GM18868 (cell line): ENCODE results near the gene KRTAP3-1.
"Not testable (repeated sequence)": the region's sequence is repeated elsewhere in the genome, so short reads cannot be mapped to it uniquely, and the experiment has no call there.

Experiments used
- ATAC-seq: cut with Tn5 transposase; IDR thresholded peaks from one replicate; pipeline ENCODE4 v1.9.1; 2021; ENCODE audit warnings: mild to moderate bottlenecking, moderate library complexity; ENCODE audit not compliant: unreplicated experiment

Gene KRTAP3-1

DNA sequence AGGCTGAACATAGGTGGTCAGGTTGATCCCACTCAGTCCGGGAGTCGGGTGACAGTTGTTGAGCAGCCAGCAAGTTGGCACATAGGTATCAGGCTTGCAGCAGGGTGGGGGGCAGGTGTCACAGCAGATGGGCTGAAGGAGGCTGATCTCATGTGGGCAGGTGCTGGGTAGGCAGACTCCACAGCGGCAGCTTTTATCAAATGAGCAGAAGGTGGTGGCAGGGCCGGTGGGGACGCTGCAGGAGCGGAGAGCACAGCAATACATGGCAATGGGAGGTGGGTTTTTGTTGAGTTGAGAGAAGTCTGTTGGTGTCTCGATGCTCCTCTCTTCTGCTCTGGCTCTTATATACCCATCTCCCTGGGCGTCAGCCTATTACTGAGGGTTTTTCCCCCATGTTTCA is at the start of gene KRTAP3-1:
Gene KRTAP3-1, minus strand, starts transcription at position 318 of the 400 bp plus-strand sequence. Its CDS starts 54 bp downstream, at position 264.
- no peak for ATAC-seq

DNA sequence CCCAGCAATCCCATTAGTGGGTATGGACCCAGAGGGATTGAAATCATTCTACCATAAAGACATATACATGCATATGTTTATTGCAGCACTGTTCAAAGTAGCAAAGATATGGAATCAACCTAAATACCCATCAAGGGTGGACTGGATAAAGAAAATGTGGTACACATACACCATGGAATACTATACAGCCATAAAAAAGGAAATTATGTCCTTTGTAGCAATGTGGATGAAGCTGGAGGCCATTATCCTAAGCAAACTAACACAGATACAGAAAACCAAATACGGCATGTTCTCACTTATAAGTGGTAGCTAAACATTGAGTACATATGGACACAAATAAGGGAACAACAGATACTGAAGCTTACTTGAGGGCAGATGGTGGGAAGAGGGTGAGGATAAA is 48.6 kb upstream of the KRTAP3-1 start:
- no peak for ATAC-seq

DNA sequence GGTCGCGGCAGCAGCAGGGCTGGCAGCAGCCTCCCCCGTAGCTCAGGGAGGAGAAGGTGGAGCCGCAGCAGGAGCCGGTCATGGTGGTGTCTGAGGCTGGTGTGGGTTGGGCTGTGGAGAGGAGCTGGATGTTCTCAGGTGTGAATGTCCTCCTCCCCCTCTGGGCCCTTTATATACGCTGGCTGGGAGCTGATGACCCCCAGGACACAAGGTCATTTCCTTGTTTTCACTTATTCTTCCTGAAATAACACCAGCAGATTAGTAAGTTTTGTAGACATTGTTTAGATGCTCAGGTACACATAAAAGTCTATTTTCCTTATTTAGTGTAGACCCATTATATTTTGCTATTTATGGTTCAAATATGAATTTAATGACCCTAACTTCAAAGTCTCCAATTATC is 46.2 kb upstream of the KRTAP3-1 start, which contains the start of gene KRTAP2-2:
Gene KRTAP2-2, minus strand, starts transcription at position 101 of the 400 bp plus-strand sequence. Its CDS starts 19 bp downstream, at position 82.
- not testable (repeated sequence) for ATAC-seq

DNA sequence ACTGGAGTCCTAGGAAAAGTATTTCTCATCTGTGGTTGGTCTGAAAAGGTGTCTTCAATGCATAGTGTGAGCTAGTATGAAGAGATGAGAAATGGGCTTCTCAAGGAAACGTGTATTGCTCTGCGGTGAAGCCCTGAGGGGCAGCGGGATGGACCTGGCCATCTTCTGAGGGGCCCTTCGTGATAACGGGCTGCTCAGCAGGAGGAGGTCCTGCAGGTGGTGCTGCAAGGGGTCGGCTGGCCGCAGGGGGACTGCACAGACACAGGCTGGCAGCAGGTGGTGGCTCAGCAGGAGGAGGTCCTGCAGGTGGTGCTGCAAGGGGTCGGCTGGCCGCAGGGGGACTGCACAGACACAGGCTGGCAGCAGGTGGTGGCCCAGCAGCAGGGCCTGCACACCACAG is 45.6 kb upstream of the KRTAP3-1 start:
- ATAC-seq, result not testable (repeated sequence)

- ATAC-seq, result no peak
Observed at GRCh38 chr17:41054025-41054424, 45.1 kb upstream of the KRTAP3-1 start.

DNA sequence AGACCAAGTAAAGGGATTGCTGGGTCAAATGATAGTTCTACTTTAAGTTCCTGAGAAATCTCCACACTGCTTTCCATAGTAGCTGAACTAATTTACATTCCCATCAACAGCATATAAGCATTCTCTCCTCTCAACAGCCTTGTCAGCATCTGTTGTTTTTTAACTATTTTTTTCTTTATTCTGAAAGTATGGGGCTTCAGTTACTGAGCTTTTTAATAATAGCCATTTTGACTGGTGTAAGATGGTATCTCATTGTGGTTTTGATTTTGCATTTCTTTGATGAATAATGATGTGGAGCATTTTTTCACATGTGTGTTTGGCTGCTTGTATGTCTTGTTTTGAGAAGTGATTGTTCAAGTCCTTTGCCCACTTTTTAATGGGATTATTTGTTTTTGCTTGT is 43.6 kb upstream of the KRTAP3-1 start:
- ATAC-seq, result no peak

GRCh38 chr17:41049110-41049509 is 40.2 kb upstream of the KRTAP3-1 start:
- ATAC-seq, result no peak

DNA sequence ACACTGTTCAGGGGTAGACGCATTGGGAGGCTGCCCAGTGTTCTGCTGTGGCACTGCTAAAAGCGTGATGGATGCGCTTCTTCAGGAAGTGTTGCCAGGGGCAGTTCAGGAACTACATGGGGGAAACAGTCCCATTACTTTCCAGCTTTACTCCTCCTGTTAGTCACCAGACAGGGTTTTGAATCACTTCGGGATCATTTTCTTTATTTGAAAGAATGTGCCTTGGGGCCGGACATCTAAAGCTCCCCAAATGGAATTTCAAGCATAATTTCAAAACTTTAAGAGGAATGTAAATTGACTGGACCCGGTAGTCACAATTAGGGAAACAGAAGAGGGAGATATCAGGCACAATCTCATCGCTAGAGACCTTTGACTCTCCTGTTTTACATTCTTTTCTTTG is 39.5 kb upstream of the KRTAP3-1 start:
- no peak for ATAC-seq

DNA sequence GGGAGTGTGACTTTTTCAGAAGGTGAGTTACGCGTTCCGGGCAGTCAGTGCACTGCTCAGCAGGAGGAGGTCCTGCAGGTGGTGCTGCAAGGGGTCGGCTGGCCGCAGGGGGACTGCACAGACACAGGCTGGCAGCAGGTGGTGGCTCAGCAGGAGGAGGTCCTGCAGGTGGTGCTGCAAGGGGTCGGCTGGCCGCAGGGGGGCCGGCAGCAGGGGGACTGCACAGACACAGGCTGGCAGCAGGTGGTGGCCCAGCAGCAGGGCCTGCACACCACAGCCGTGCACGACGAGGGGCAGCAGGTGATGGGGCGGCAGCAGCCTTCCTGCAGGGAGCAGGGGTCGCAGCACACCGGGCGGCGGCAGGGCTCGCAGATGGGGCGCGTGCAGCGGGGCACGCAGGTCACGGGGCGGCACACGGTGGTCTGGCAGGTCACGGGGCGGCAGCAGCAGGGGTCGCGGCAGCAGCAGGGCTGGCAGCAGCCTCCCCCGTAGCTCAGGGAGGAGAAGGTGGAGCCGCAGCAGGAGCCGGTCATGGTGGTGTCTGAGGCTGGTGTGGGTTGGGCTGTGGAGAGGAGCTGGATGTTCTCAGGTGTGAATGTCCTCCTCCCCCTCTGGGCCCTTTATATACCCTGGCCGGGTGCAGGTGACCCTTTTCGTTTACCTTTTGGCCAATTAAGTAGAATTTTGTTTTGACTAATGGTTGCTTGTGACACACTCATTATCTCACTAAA is 38.0 kb upstream of the KRTAP3-1 start, which contains the start of gene KRTAP2-1:
Gene KRTAP2-1, minus strand, starts transcription at position 582 of the 731 bp plus-strand sequence. Its CDS starts 49 bp downstream, at position 533.
- ATAC-seq, result not testable (repeated sequence)

- ATAC-seq, result no peak
Observed at GRCh38 chr17:41042953-41043352, 34.0 kb upstream of the KRTAP3-1 start.

GRCh38 chr17:41040783-41041571 is 32.0 kb upstream of the KRTAP3-1 start, which contains the start of gene KRTAP1-1:
KRTAP1-1 (minus strand) TSS chr17:41041450; CDS start chr17:41041397, 53 bp downstream.
- ATAC-seq, result not testable (repeated sequence)

DNA sequence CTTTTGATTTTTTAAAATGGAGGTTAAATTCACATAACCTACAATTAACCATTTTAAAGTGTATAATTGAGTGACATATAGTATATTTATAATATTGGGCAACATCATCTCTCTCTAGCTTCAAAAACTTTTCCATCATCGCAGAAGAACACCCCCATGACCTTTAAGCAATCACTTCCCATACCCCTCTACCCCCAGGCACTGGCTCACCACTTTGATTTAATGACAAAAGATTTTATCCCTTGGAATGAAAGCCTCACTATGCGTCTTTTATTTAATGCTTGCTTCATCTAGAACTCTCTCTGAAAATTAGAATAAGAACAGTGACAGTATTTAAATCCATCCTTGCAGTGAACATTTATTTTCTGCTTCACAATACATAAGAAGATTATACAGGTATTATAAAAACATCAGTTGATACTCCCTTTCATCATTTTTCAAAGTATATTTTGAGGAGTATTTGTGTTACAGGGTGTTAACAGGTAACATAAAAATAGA is 29.0 kb upstream of the KRTAP3-1 start:
- no peak for ATAC-seq

GRCh38 chr17:41034346-41034935 is 25.5 kb upstream of the KRTAP3-1 start, which contains the start of gene KRTAP1-3:
KRTAP1-3 (minus strand) TSS chr17:41034874; CDS start chr17:41034821, 53 bp downstream.
- ATAC-seq, result not testable (repeated sequence)

- no peak for ATAC-seq
Observed at GRCh38 chr17:41029633-41030245, 20.8 kb upstream of the KRTAP3-1 start, which contains the start of gene KRTAP1-4. KRTAP1-4 (minus strand) TSS chr17:41030195; CDS start chr17:41030078, 117 bp downstream.

DNA sequence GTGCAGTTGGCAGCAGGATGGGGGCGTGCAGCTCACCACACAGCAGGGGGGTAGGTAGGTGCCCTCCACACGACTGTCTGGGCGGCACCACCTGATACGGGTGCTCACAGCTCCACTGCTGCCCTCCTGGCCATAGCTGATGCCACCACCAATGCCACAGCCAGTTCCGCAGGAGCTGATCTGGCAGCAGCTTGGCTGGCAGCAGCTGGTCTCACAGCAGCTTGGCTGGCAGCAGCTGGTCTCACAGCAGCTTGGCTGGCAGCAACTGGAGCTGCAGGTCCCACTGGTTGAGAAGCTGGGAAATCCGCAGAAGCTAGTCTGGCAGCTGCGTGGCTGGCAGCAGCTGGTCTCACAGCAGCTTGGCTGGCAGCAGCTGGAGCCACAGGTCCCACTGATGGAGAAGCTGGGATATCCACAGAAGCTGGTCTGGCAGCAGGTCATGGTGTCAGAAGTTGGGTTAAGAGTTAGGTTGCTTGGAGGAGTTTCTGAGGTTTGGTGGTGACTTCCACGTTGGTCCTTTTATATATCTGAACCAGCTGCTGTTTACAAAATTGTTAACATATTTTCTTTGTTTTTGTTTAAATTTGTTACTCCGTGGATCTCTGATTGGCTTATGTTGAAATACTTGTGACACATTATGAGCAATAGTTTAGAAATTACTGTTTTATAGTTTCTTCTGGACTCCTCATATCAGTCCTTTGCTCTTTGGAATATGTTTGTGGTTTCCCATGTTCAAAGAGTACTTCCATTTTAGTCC is 18.0 kb upstream of the KRTAP3-1 start, which contains the start of gene KRTAP1-5:
Gene KRTAP1-5, minus strand, starts transcription at position 494 of the 757 bp plus-strand sequence. Its CDS starts 53 bp downstream, at position 441.
- no peak for ATAC-seq

DNA sequence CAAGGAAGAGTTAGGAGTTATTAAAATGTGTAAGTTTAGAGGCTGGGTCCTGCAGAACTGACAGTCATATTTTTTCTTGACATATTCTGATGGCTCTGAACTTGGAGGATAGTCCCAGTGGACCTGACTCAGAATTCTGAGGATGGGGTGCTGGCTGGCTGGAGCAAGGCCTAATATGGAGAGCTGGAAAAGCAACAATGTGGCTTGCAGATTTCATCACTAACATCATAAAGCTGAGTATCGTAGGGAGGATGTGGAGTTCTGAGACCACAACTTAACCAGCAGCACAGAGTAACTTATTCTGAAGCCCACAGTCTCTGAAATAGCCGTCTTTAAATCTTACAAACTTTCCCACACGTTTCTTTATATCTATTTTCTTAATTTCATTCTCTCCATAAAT is 15.8 kb upstream of the KRTAP3-1 start:
- no peak for ATAC-seq

GRCh38 chr17:41020336-41020735 is 11.4 kb upstream of the KRTAP3-1 start:
- ATAC-seq, result no peak

DNA sequence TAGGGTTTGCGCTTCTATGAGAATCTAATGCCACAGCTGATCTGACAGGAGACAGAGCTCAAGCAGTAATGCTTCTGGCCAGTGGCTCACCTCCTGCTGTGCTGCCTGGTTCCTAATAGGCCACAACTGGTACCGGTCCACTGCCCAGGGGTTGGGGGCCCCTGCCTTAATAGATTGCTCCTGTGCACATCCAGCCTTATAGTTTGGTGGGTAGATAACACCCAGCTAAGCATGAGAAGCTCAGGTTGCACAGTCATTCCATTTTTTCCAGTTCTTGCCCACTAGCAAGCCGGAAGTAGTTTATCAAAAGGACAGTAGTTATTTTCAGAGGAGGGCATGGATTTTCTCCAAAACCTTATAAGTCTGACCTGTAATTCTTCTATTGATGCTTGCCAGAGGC is 10.5 kb upstream of the KRTAP3-1 start:
- no peak for ATAC-seq

DNA sequence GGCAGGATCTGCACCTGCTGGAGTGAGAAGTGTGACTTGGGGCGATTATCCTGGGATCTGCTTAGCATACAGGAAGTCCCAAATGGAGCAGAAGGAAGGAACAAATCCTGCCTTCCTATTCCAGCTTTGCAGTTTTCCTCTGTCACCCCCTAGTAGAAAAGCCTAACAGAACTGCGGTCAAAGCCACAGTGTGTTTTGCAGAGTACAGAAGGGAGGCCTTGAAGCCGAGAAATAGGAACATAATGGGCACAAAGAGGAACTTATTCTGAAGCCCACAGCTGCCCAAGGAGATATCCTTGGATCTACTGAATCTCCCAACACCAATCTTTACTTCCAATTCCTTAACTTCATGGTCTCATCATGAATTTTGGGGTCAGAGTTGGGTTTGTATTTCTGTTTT is 9.6 kb upstream of the KRTAP3-1 start:
- no peak for ATAC-seq
